ENCODE results near the gene TNFAIP2. TPM values are rescaled to one million over a fixed set of nuclear protein-coding genes. Genes with fewer than 3 reads are reported as not detected.

Gene TNFAIP2
- total and polyA plus RNA-seq, 9 donors = 40.0 to 62.9 (median 53.5) TPM

- DNase-seq = no peak
- WGBS (ENCODE audit: insufficient coverage) = 87% methylated on average over 4 of the region's 12 CpGs
- Histone ChIP-seq H3K4me1 (ENCODE audit: control insufficient read depth, insufficient read depth, low read length) (peaks cover 63% of the 10 kb centered on the region), H3K27ac (ENCODE audit: low read length) (no peak overlapping the region), H3K4me3 (ENCODE audit: low read length) (no peak overlapping the region), H3K9me3 (replicated peaks; ENCODE audit: control insufficient read depth, low read depth, low read length) (no peaks in the 10 kb centered on the region), H3K27me3 (ENCODE audit: control insufficient read depth, insufficient read depth, low read length) (peaks cover 25% of the 10 kb centered on the region), H3K36me3 (ENCODE audit: control insufficient read depth, insufficient read depth, low read length) (peaks cover 63% of the 10 kb centered on the region)
These were observed 6.2 kb downstream of the TNFAIP2 start for GRCh38 chr14:103129301-103130016.

- Histone ChIP-seq H3K4me3 (ENCODE audit: low read length) (no peak overlapping the region), H3K36me3 (ENCODE audit: control insufficient read depth, insufficient read depth, low read length) (peaks cover 69% of the 10 kb centered on the region), H3K27ac (ENCODE audit: low read length) (no peak overlapping the region), H3K4me1 (ENCODE audit: control insufficient read depth, insufficient read depth, low read length) (peaks cover 56% of the 10 kb centered on the region), H3K9me3 (replicated peaks; ENCODE audit: control insufficient read depth, low read depth, low read length) (no peaks in the 10 kb centered on the region), H3K27me3 (ENCODE audit: control insufficient read depth, insufficient read depth, low read length) (peaks cover 18% of the 10 kb centered on the region)
- 80% methylated on average over 21 of the region's 26 CpGs for WGBS (ENCODE audit: insufficient coverage)
- DNase-seq = no peak
These were observed 6.9 kb downstream of the TNFAIP2 start for GRCh38 chr14:103130017-103130764.

- 32% methylated on average over 6 of the region's 8 CpGs for WGBS (ENCODE audit: insufficient coverage)
- Histone ChIP-seq H3K36me3 (ENCODE audit: control insufficient read depth, insufficient read depth, low read length) (peaks cover 72% of the 10 kb centered on the region), H3K27ac (ENCODE audit: low read length) (peak overlapping the region; percentile 35), H3K4me1 (ENCODE audit: control insufficient read depth, insufficient read depth, low read length) (peaks cover 48% of the 10 kb centered on the region), H3K9me3 (replicated peaks; ENCODE audit: control insufficient read depth, low read depth, low read length) (no peaks in the 10 kb centered on the region), H3K4me3 (ENCODE audit: low read length) (no peak overlapping the region), H3K27me3 (ENCODE audit: control insufficient read depth, insufficient read depth, low read length) (peaks cover 11% of the 10 kb centered on the region)
- peak; percentile 75 for DNase-seq
These were observed 7.7 kb downstream of the TNFAIP2 start for GRCh38 chr14:103130965-103131364.

- 87% methylated on average over 8 of the region's 9 CpGs for whole genome bisulfite sequencing (ENCODE audit: insufficient coverage)
- peaks cover 70% of the 10 kb centered on the region for H3K36me3 ChIP-seq (ENCODE audit: control insufficient read depth, insufficient read depth, low read length)
- DNase-seq = no peak
These were observed 8.3 kb downstream of the TNFAIP2 start for GRCh38 chr14:103131580-103131979.

GRCh38 chr14:103132381-103133209 lies 9.3 kb downstream of the TNFAIP2 start:
- WGBS (ENCODE audit: insufficient coverage) = 75% methylated on average over 33 of the region's 39 CpGs
- Histone ChIP-seq H3K27me3 (ENCODE audit: control insufficient read depth, insufficient read depth, low read length) (peaks cover 5% of the 10 kb centered on the region), H3K36me3 (ENCODE audit: control insufficient read depth, insufficient read depth, low read length) (peaks cover 71% of the 10 kb centered on the region), H3K4me1 (ENCODE audit: control insufficient read depth, insufficient read depth, low read length) (peaks cover 38% of the 10 kb centered on the region), H3K27ac (ENCODE audit: low read length) (no peak overlapping the region), H3K4me3 (ENCODE audit: low read length) (no peak overlapping the region), H3K9me3 (replicated peaks; ENCODE audit: control insufficient read depth, low read depth, low read length) (no peaks in the 10 kb centered on the region)
- DNase-seq = no peak

More at GRCh38 chr14:103131580-103131979, 8.3 kb downstream of the TNFAIP2 start:
- Histone ChIP-seq H3K9me3 (replicated peaks; ENCODE audit: control insufficient read depth, low read depth, low read length) (no peaks in the 10 kb centered on the region), H3K27ac (ENCODE audit: low read length) (no peak overlapping the region), H3K4me1 (ENCODE audit: control insufficient read depth, insufficient read depth, low read length) (peaks cover 42% of the 10 kb centered on the region), H3K27me3 (ENCODE audit: control insufficient read depth, insufficient read depth, low read length) (peaks cover 8% of the 10 kb centered on the region), H3K4me3 (ENCODE audit: low read length) (no peak overlapping the region)

- Histone ChIP-seq H3K4me1 (ENCODE audit: control insufficient read depth, insufficient read depth, low read length) (peaks cover 38% of the 10 kb centered on the region), H3K36me3 (ENCODE audit: control insufficient read depth, insufficient read depth, low read length) (peaks cover 62% of the 10 kb centered on the region), H3K27ac (ENCODE audit: low read length) (no peak overlapping the region), H3K27me3 (ENCODE audit: control insufficient read depth, insufficient read depth, low read length) (no peaks in the 10 kb centered on the region), H3K9me3 (replicated peaks; ENCODE audit: control insufficient read depth, low read depth, low read length) (no peaks in the 10 kb centered on the region), H3K4me3 (ENCODE audit: low read length) (no peak overlapping the region)
- DNase-seq = no peak
- 87% methylated on average over 25 of the region's 25 CpGs for WGBS (ENCODE audit: insufficient coverage)
These were observed 10.2 kb downstream of the TNFAIP2 start for GRCh38 chr14:103133210-103134140.

- no peak for DNase-seq
- WGBS (ENCODE audit: insufficient coverage) = 40% methylated on average over 1 of the region's 2 CpGs
- no peak overlapping the region for H3K4me3 ChIP-seq (ENCODE audit: low read length)
- H3K4me1 ChIP-seq (ENCODE audit: control insufficient read depth, insufficient read depth, low read length) = peaks cover 42% of the 10 kb centered on the region
- H3K27me3 ChIP-seq (ENCODE audit: control insufficient read depth, insufficient read depth, low read length) = peaks cover 3% of the 10 kb centered on the region
- H3K9me3 ChIP-seq (replicated peaks; ENCODE audit: control insufficient read depth, low read depth, low read length) = no peaks in the 10 kb centered on the region
- no peak overlapping the region for H3K27ac ChIP-seq (ENCODE audit: low read length)
- H3K36me3 ChIP-seq (ENCODE audit: control insufficient read depth, insufficient read depth, low read length) = peaks cover 61% of the 10 kb centered on the region
These were observed 11.1 kb downstream of the TNFAIP2 start for GRCh38 chr14:103134405-103134804.

GRCh38 chr14:103134919-103135318 lies 11.7 kb downstream of the TNFAIP2 start:
- Histone ChIP-seq H3K27me3 (ENCODE audit: control insufficient read depth, insufficient read depth, low read length) (peaks cover 6% of the 10 kb centered on the region), H3K4me1 (ENCODE audit: control insufficient read depth, insufficient read depth, low read length) (peaks cover 37% of the 10 kb centered on the region), H3K36me3 (ENCODE audit: control insufficient read depth, insufficient read depth, low read length) (peaks cover 56% of the 10 kb centered on the region), H3K27ac (ENCODE audit: low read length) (no peak overlapping the region), H3K9me3 (replicated peaks; ENCODE audit: control insufficient read depth, low read depth, low read length) (no peaks in the 10 kb centered on the region), H3K4me3 (ENCODE audit: low read length) (no peak overlapping the region)
- WGBS (ENCODE audit: insufficient coverage) = 86% methylated on average over 14 of the region's 14 CpGs
- no peak for DNase-seq

Data from muscle of leg (tissue), 11 donors.